Thoracic aorta (tissue), 2 donors: ENCODE data around the gene SFXN2. TPM values are rescaled to one million over a fixed set of nuclear protein-coding genes. Genes with fewer than 3 reads are reported as not detected.

Experiments used
- ATAC-seq: fragments of 150-250 bp; one replicate; pipeline ENCODE4 v1.8.0; 2017; ENCODE audit warnings: low read depth; ENCODE audit not compliant: insufficient number of reproducible peaks, low FRiP score
- DNase-seq: peaks from one replicate; pipeline ENCODE4 v3.0.0-alpha.2; 2020; ENCODE audit warnings: low spot score
- H3K27ac ChIP-seq, 2 donors: fragments of 200-600 bp; sonication (generic); 1 replicate in 1 of 2; 2 replicates in 1 of 2; pipeline ENCODE4 v1.5.1; 2016; ENCODE audit warnings: mild to moderate bottlenecking in 2 of 2, moderate library complexity in 2 of 2
- H3K27me3 ChIP-seq: fragments of 200-600 bp; sonication (generic); replicated peaks from 2 replicates; pipeline ENCODE4 v1.6.0; 2016; ENCODE audit warnings: mild to moderate bottlenecking; ENCODE audit not compliant: insufficient read depth
- H3K36me3 ChIP-seq: fragments of 200-600 bp; sonication (generic); one replicate; pipeline ENCODE4 v1.5.1; 2016
- H3K4me1 ChIP-seq, 2 donors: fragments of 200-600 bp; sonication (generic); 1 replicate in 1 of 2; 2 replicates in 1 of 2; pipeline versions ENCODE4 v1.5.1 to v1.6.0; 2016; ENCODE audit warnings: low read depth in 2 of 2, mild to moderate bottlenecking in 1 of 2; ENCODE audit not compliant: control insufficient read depth in 1 of 2
- H3K4me3 ChIP-seq: fragments of 200-600 bp; sonication (generic); 2 replicates; pipeline ENCODE4 v1.5.1; 2016; ENCODE audit warnings: mild to moderate bottlenecking
- H3K9me3 ChIP-seq: fragments of 200-600 bp; sonication (generic); 2 replicates; pipeline ENCODE4 v1.5.1; 2016
- CTCF ChIP-seq: fragments of 200-600 bp; sonication (generic); IDR thresholded peaks from one replicate; pipeline ENCODE4 v1.5.1; 2019; ENCODE audit warnings: antibody characterized with exemption
- total RNA-seq, 2 donors: library from RNA; depleted of rRNA; stranded (reverse); fragments of >200 nt; gene quantifications; one replicate each; pipeline versions ENCODE4 v1.1.0 to v1.2.3, GENCODE V29; 2016

Gene SFXN2
- total RNA-seq, 2 donors from 2014 or later = 1.6 to 18.3 TPM

GRCh38 chr10:102720337-102720736, 5.9 kb downstream of the SFXN2 start:
- no peak for ATAC-seq
- Histone ChIP-seq H3K27ac (no peak overlapping the region), H3K36me3 (no peaks in the 10 kb centered on the region), H3K27me3 (no peaks in the 10 kb centered on the region), H3K9me3 (no peaks in the 10 kb centered on the region), H3K4me1 (peaks cover 1 to 2% of the 10 kb centered on the region in 2 donors), H3K4me3 (no peak overlapping the region)
- DNase-seq = no peak
- TF ChIP-seq CTCF = no peak

GRCh38 chr10:102720775-102721301, 6.4 kb downstream of the SFXN2 start:
- ATAC-seq = no peak

GRCh38 chr10:102721954-102722353, 7.5 kb downstream of the SFXN2 start:
- DNase-seq (no peak), ATAC-seq (no peak)
- Histone ChIP-seq H3K4me1 (no peaks in the 10 kb centered on the region), H3K9me3 (no peaks in the 10 kb centered on the region), H3K36me3 (no peaks in the 10 kb centered on the region), H3K27ac (no peak overlapping the region), H3K27me3 (no peaks in the 10 kb centered on the region), H3K4me3 (no peak overlapping the region)
- no peak for TF ChIP-seq CTCF

More at GRCh38 chr10:102720775-102721301, 6.4 kb downstream of the SFXN2 start:
- H3K27me3 ChIP-seq = no peaks in the 10 kb centered on the region
- H3K4me1 ChIP-seq = no peaks in the 10 kb centered on the region
- DNase-seq = no peak
- no peaks in the 10 kb centered on the region for H3K9me3 ChIP-seq
- H3K4me3 ChIP-seq = no peak overlapping the region
- H3K27ac ChIP-seq = no peak overlapping the region
- TF ChIP-seq CTCF = no peak
- no peaks in the 10 kb centered on the region for H3K36me3 ChIP-seq

- ATAC-seq = no peak
Observed at GRCh38 chr10:102723989-102724388, 9.6 kb downstream of the SFXN2 start.

GRCh38 chr10:102726274-102726673, 11.8 kb downstream of the SFXN2 start:
- H3K27ac ChIP-seq = no peak overlapping the region
- no peak overlapping the region for H3K4me3 ChIP-seq
- H3K27me3 ChIP-seq = no peaks in the 10 kb centered on the region
- no peaks in the 10 kb centered on the region for H3K4me1 ChIP-seq
- no peak for TF ChIP-seq CTCF
- ATAC-seq = no peak
- H3K9me3 ChIP-seq = no peaks in the 10 kb centered on the region
- no peak for DNase-seq
- H3K36me3 ChIP-seq = no peaks in the 10 kb centered on the region

More at GRCh38 chr10:102723989-102724388, 9.6 kb downstream of the SFXN2 start:
- H3K36me3 ChIP-seq = no peaks in the 10 kb centered on the region
- no peaks in the 10 kb centered on the region for H3K27me3 ChIP-seq
- TF ChIP-seq CTCF = no peak
- H3K4me1 ChIP-seq = no peaks in the 10 kb centered on the region
- no peaks in the 10 kb centered on the region for H3K9me3 ChIP-seq
- no peak overlapping the region for H3K4me3 ChIP-seq
- H3K27ac ChIP-seq = no peak overlapping the region
- no peak for DNase-seq
